IMR-90 (cell line): Measurements from ENCODE around the gene PLPP7. TPM values are rescaled to one million over a fixed set of nuclear protein-coding genes. Genes with fewer than 3 reads are reported as not detected.

Source experiments
- ATAC-seq: fragments of 200-7000 bp; cut with Tn5 transposase; 2 replicates; pipeline ENCODE4 v1.9.1; 2020; ENCODE audit warnings: low read depth, mild to moderate bottlenecking, moderate library complexity
- BruUV-seq: library from RNA; stranded (reverse); fragments of 400-500 nt; replicated peaks from 2 replicates; lab custom pipeline; 2021; lab: Mats Ljungman, UMichigan
- CTCF ChIA-PET: fragments of 300-600 bp; formaldehyde crosslinking; extraction: SDS; loops from one replicate; lab custom pipeline; 2021; ENCODE audit warnings: antibody characterized with exemption; lab: Yijun Ruan, JAX
- POLR2A ChIA-PET: fragments of 300-600 bp; sonication (Branson Sonifier 250); formaldehyde crosslinking; loops from one replicate; lab custom pipeline; 2022; ENCODE audit warnings: antibody characterized with exemption; ENCODE audit not compliant: unreplicated experiment; lab: Charles Lee
- DNase-seq: peaks from one replicate; pipeline ENCODE4 v3.0.0; 2013
- H2AFZ ChIP-seq: replicated peaks from 2 replicates; pipeline ENCODE3; 2013; ENCODE audit warnings: low read length, mild to moderate bottlenecking; ENCODE audit not compliant: poor library complexity
- H2AK5ac ChIP-seq: 2 replicates; pipeline ENCODE4 v1.6.1; 2013; ENCODE audit warnings: low read depth, low read length, inconsistent platforms
- H2AK9ac ChIP-seq: replicated peaks from 2 replicates; pipeline ENCODE3; 2013; ENCODE audit warnings: mild to moderate bottlenecking, low read depth, low read length, moderate library complexity; ENCODE audit not compliant: poor library complexity
- H2BK120ac ChIP-seq: 2 replicates; pipeline ENCODE4 v1.6.1; 2013; ENCODE audit warnings: low read depth, low read length, inconsistent platforms
- H2BK15ac ChIP-seq: 3 replicates; pipeline ENCODE4 v1.6.1; 2013; ENCODE audit warnings: low read depth, low read length, inconsistent platforms
- H2BK20ac ChIP-seq: 2 replicates; pipeline ENCODE4 v1.6.1; 2013; ENCODE audit warnings: low read depth, mild to moderate bottlenecking, inconsistent platforms, low read length, moderate library complexity
- H2BK5ac ChIP-seq: 2 replicates; pipeline ENCODE4 v1.6.1; 2013; ENCODE audit warnings: mild to moderate bottlenecking, low read depth, low read length, inconsistent platforms; ENCODE audit not compliant: poor library complexity, severe bottlenecking
- H3K14ac ChIP-seq: replicated peaks from 2 replicates; pipeline ENCODE4 v1.6.1; 2013; ENCODE audit warnings: low read depth, low read length, inconsistent platforms
- H3K18ac ChIP-seq: 2 replicates; pipeline ENCODE4 v1.6.1; 2013; ENCODE audit warnings: low read depth, low read length, control low read depth
- H3K23ac ChIP-seq: 2 replicates; pipeline ENCODE4 v1.6.1; 2013; ENCODE audit warnings: low read depth, low read length, inconsistent platforms
- H3K27ac ChIP-seq: 2 replicates; pipeline ENCODE4 v1.5.1; 2013; ENCODE audit warnings: mild to moderate bottlenecking, control low read depth, low read length; ENCODE audit not compliant: insufficient read depth
- H3K27me3 ChIP-seq: 2 replicates; pipeline ENCODE4 v1.6.1; 2013; ENCODE audit warnings: low read length; ENCODE audit not compliant: control insufficient read depth, insufficient read depth
- H3K36me3 ChIP-seq: 2 replicates; pipeline ENCODE4 v1.6.1; 2013; ENCODE audit warnings: low read length, mixed read lengths; ENCODE audit not compliant: control insufficient read depth, insufficient read depth
- H3K4ac ChIP-seq: 2 replicates; pipeline ENCODE4 v1.6.1; 2013; ENCODE audit warnings: low read depth, low read length, inconsistent platforms
- H3K4me1 ChIP-seq: 2 replicates; pipeline ENCODE4 v1.6.1; 2013; ENCODE audit warnings: low read length, mixed read lengths; ENCODE audit not compliant: control insufficient read depth, insufficient read depth
- H3K4me2 ChIP-seq: 2 replicates; pipeline ENCODE4 v1.6.1; 2013; ENCODE audit warnings: low read depth, mild to moderate bottlenecking, control low read depth, low read length, moderate library complexity
- H3K4me3 ChIP-seq: 2 replicates; pipeline ENCODE4 v1.5.1; 2013; ENCODE audit warnings: low read depth, mild to moderate bottlenecking, control low read depth, low read length, moderate library complexity; ENCODE audit not compliant: insufficient read depth
- H3K56ac ChIP-seq: 2 replicates; pipeline ENCODE4 v1.6.1; 2013; ENCODE audit warnings: low read length, inconsistent platforms; ENCODE audit not compliant: insufficient read depth; ENCODE audit errors: extremely low read depth
- H3K79me1 ChIP-seq, 2 experiments: 2 replicates each; pipeline ENCODE4 v1.6.1; 2013; ENCODE audit warnings: low read length in 2 of 2, inconsistent platforms in 1 of 2, low read depth in 1 of 2
- H3K9ac ChIP-seq: 2 replicates; pipeline ENCODE4 v1.6.1; 2013; ENCODE audit warnings: low read depth, low read length, control low read depth
- H3K9me1 ChIP-seq: 2 replicates; pipeline ENCODE4 v1.6.1; 2013; ENCODE audit warnings: low read length, inconsistent platforms; ENCODE audit not compliant: insufficient read depth
- H3K9me3 ChIP-seq: 2 replicates; pipeline ENCODE4 v1.6.1; 2013; ENCODE audit warnings: low read length; ENCODE audit not compliant: control insufficient read depth, insufficient read depth
- H4K20me1 ChIP-seq: 2 replicates; pipeline ENCODE4 v1.6.1; 2013; ENCODE audit warnings: low read length, inconsistent platforms; ENCODE audit not compliant: insufficient read depth
- H4K5ac ChIP-seq: 2 replicates; pipeline ENCODE4 v1.6.1; 2013; ENCODE audit warnings: mild to moderate bottlenecking, low read depth, low read length, control low read depth
- H4K8ac ChIP-seq, 2 experiments: 2 replicates each; pipeline ENCODE4 v1.6.1; 2013; ENCODE audit warnings: low read depth in 2 of 2, low read length in 2 of 2, control low read depth in 1 of 2, inconsistent platforms in 1 of 2
- H4K91ac ChIP-seq: 2 replicates; pipeline ENCODE4 v1.6.1; 2013; ENCODE audit warnings: low read depth, low read length, inconsistent platforms; ENCODE audit not compliant: insufficient read depth
- BHLHE40 ChIP-seq: fragments of 150-350 bp; IDR thresholded peaks from 2 replicates; pipeline ENCODE4 v1.6.1; 2016; ENCODE audit warnings: mild to moderate bottlenecking, low read depth, low read length
- CEBPB ChIP-seq: IDR thresholded peaks from 2 replicates; pipeline ENCODE4 v1.6.1; 2012; ENCODE audit warnings: low read depth, low read length, improper control_type of control experiment
- CHD1 ChIP-seq: IDR thresholded peaks from 2 replicates; pipeline ENCODE4 v1.6.1; 2012; ENCODE audit warnings: low read depth, low read length, improper control_type of control experiment
- ELK1 ChIP-seq: fragments of 150-350 bp; IDR thresholded peaks from 2 replicates; pipeline ENCODE4 v1.6.1; 2016; ENCODE audit warnings: low read depth, mild to moderate bottlenecking, low read length, moderate library complexity, borderline replicate concordance
- FOS ChIP-seq: fragments of 150-350 bp; IDR thresholded peaks from 2 replicates; pipeline ENCODE4 v1.6.1; 2016; ENCODE audit warnings: low read depth, low read length
- MAFK ChIP-seq: IDR thresholded peaks from 2 replicates; pipeline ENCODE4 v1.6.1; 2012; ENCODE audit warnings: low read depth, low read length, improper control_type of control experiment
- MAZ ChIP-seq: IDR thresholded peaks from 2 replicates; pipeline ENCODE4 v1.6.1; 2012; ENCODE audit warnings: low read depth, mild to moderate bottlenecking, low read length, improper control_type of control experiment, moderate library complexity, borderline replicate concordance
- MXI1 ChIP-seq: IDR thresholded peaks from 2 replicates; pipeline ENCODE4 v1.6.1; 2012; ENCODE audit warnings: low read depth, mild to moderate bottlenecking, low read length, moderate library complexity, borderline replicate concordance
- NFE2L2 ChIP-seq: fragments of 150-350 bp; IDR thresholded peaks from 2 replicates; pipeline ENCODE4 v1.6.1; 2016; ENCODE audit warnings: low read depth, mild to moderate bottlenecking, low read length
- POLR2A ChIP-seq: IDR thresholded peaks from 2 replicates; pipeline ENCODE4 v1.6.1; 2012; ENCODE audit warnings: mild to moderate bottlenecking, low read depth, low read length
- RAD21 ChIP-seq: IDR thresholded peaks from 2 replicates; pipeline ENCODE4 v1.6.1; 2012; ENCODE audit warnings: low read length, improper control_type of control experiment
- RCOR1 ChIP-seq: IDR thresholded peaks from 2 replicates; pipeline ENCODE4 v1.6.1; 2012; ENCODE audit warnings: mild to moderate bottlenecking, low read length, improper control_type of control experiment; ENCODE audit not compliant: insufficient replicate concordance
- RFX5 ChIP-seq: IDR thresholded peaks from 2 replicates; pipeline ENCODE4 v1.8.0; 2012; ENCODE audit warnings: low read depth, mild to moderate bottlenecking, low read length, moderate library complexity
- SMC3 ChIP-seq: fragments of 150-350 bp; IDR thresholded peaks from 2 replicates; pipeline ENCODE4 v1.6.1; 2016; ENCODE audit warnings: low read depth, mild to moderate bottlenecking, antibody characterized with exemption, low read length, moderate library complexity
- WGBS, 2 experiments: methylation state at CpG; one replicate each; pipeline versions ENCODE4 v1.1.5 to v1.1.7; 2013; ENCODE audit warnings: missing lambda C conversion rate in 2 of 2; ENCODE audit not compliant: insufficient read length in 1 of 2; ENCODE audit errors: extremely low coverage in 2 of 2; 5-methylcytosine and 5-hydroxymethylcytosine counted together
- dilution Hi-C: fragments of 300-500 bp; cut with HindIII; formaldehyde crosslinking; loops from one replicate; pipeline ENCODE4 v1.14.3; 2018; ENCODE audit warnings: low sequenced_read_pairs; ENCODE audit not compliant: unreplicated experiment
- in situ Hi-C: fragments of 300-500 bp; cut with MboI; formaldehyde crosslinking; loops from 3 replicates; pipeline ENCODE4 v1.14.3; 2019; ENCODE audit warnings: low sequenced_read_pairs, inconsistent platforms, mixed read lengths
- intact Hi-C: fragments of 100-400 bp; cut with micrococcal nuclease; formaldehyde crosslinking; loops from 2 replicates; pipeline ENCODE4 v1.10.0; 2022
- polyA plus RNA-seq, 3 experiments: library from polyadenylated mRNA; depleted of rRNA; stranded (reverse); fragments of >200 nt; gene quantifications; 2 replicates each; pipeline ENCODE4 v1.2.3, GENCODE V29; 2012; ENCODE audit warnings: low replicate concordance in 1 of 3
- total RNA-seq: library from RNA; depleted of rRNA; stranded (reverse); fragments of >200 nt; gene quantifications from 2 replicates; pipeline ENCODE4 v1.2.3, GENCODE V29; 2012
- TF ChIP-seq, protein P1 (sequence below): conservative IDR thresholded peaks from 2 replicates; pipeline ENCODE4 v1.5.1; 2012; ENCODE audit warnings: mild to moderate bottlenecking, low read depth, low read length, improper control_type of control experiment
- TF ChIP-seq, protein P2 (sequence below): fragments of 150-350 bp; IDR thresholded peaks from 2 replicates; pipeline ENCODE4 v1.6.1; 2017; ENCODE audit warnings: mild to moderate bottlenecking, antibody characterized with exemption, low read length, low read depth

Gene PLPP7
- total and polyA plus RNA-seq, 2 of the 4 experiments (the other 2 are of a cell fraction): 0.54 to 1.2 TPM

- Histone ChIP-seq H2AK9ac (no peak overlapping the region), H2AFZ (no peak overlapping the region), H3K79me1 (no peaks in the 10 kb centered on the region), H4K5ac (no peak overlapping the region; the same call in 1 of the 2 replicates), H3K4me1 (no peaks in the 10 kb centered on the region), H3K27me3 (no peaks in the 10 kb centered on the region), H3K9ac (no peak overlapping the region), H3K56ac (no peak overlapping the region), H2BK15ac (no peak overlapping the region), H2BK20ac (no peak overlapping the region), H3K9me3 (no peaks in the 10 kb centered on the region), H3K36me3 (no peaks in the 10 kb centered on the region), H3K18ac (no peak overlapping the region), H4K91ac (no peak overlapping the region), H4K20me1 (no peaks in the 10 kb centered on the region), H2BK120ac (no peak overlapping the region), H3K23ac (no peak overlapping the region), H3K14ac (no peak overlapping the region), H2BK5ac (no peak overlapping the region), H3K9me1 (no peaks in the 10 kb centered on the region), H3K4me2 (no peak overlapping the region), H2AK5ac (peak overlapping the region; percentile 75; the same call in 1 of the 2 replicates), H3K4me3 (no peak overlapping the region), H3K4ac (no peak overlapping the region), H3K27ac (no peak overlapping the region), H4K8ac (no peak overlapping the region)
- ChIA-PET CTCF (interaction anchor here (0.6 to 3.2 kb wide), 4 partner anchors 15 to 279 kb away, joined by 3 to 45 read pairs (median 3); no protein-coding TSS in a partner anchor), POLR2A (no interaction called here)
- no peak for ATAC-seq
- in situ Hi-C loops (loop anchor here (5.0 kb wide), 1 partner anchor 158 kb away; no protein-coding TSS in a partner anchor), intact Hi-C loops (no loop called here), dilution Hi-C loops (no loop called here)
- TF ChIP-seq CEBPB (no peak), MAZ (no peak), FOS (no peak), MAFK (no peak), POLR2A (no peak), RFX5 (no peak), RCOR1 (no peak), MXI1 (no peak), CHD1 (no peak), SMC3 (no peak), RAD21 (no peak), BHLHE40 (no peak), ELK1 (no peak), NFE2L2 (no peak)
- TF ChIP-seq, protein P1, sequence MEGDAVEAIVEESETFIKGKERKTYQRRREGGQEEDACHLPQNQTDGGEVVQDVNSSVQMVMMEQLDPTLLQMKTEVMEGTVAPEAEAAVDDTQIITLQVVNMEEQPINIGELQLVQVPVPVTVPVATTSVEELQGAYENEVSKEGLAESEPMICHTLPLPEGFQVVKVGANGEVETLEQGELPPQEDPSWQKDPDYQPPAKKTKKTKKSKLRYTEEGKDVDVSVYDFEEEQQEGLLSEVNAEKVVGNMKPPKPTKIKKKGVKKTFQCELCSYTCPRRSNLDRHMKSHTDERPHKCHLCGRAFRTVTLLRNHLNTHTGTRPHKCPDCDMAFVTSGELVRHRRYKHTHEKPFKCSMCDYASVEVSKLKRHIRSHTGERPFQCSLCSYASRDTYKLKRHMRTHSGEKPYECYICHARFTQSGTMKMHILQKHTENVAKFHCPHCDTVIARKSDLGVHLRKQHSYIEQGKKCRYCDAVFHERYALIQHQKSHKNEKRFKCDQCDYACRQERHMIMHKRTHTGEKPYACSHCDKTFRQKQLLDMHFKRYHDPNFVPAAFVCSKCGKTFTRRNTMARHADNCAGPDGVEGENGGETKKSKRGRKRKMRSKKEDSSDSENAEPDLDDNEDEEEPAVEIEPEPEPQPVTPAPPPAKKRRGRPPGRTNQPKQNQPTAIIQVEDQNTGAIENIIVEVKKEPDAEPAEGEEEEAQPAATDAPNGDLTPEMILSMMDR: no peak
- TF ChIP-seq, protein P2, sequence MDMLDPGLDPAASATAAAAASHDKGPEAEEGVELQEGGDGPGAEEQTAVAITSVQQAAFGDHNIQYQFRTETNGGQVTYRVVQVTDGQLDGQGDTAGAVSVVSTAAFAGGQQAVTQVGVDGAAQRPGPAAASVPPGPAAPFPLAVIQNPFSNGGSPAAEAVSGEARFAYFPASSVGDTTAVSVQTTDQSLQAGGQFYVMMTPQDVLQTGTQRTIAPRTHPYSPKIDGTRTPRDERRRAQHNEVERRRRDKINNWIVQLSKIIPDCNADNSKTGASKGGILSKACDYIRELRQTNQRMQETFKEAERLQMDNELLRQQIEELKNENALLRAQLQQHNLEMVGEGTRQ: no peak
- no peak for DNase-seq
- no TSS peak for BruUV-seq
- no CpG with 5 or more reads among the region's 4 CpGs for WGBS, 2 experiments
These were observed 45.8 kb downstream of the PLPP7 start for GRCh38 chr9:131335368-131335755.
